GM19351 (cell line): ENCODE data around the gene ASF1A.

Experiments used
- ATAC-seq: cut with Tn5 transposase; IDR thresholded peaks from one replicate; pipeline ENCODE4 v1.9.1; 2021; ENCODE audit warnings: mild to moderate bottlenecking, moderate library complexity; ENCODE audit not compliant: unreplicated experiment

Gene ASF1A

DNA sequence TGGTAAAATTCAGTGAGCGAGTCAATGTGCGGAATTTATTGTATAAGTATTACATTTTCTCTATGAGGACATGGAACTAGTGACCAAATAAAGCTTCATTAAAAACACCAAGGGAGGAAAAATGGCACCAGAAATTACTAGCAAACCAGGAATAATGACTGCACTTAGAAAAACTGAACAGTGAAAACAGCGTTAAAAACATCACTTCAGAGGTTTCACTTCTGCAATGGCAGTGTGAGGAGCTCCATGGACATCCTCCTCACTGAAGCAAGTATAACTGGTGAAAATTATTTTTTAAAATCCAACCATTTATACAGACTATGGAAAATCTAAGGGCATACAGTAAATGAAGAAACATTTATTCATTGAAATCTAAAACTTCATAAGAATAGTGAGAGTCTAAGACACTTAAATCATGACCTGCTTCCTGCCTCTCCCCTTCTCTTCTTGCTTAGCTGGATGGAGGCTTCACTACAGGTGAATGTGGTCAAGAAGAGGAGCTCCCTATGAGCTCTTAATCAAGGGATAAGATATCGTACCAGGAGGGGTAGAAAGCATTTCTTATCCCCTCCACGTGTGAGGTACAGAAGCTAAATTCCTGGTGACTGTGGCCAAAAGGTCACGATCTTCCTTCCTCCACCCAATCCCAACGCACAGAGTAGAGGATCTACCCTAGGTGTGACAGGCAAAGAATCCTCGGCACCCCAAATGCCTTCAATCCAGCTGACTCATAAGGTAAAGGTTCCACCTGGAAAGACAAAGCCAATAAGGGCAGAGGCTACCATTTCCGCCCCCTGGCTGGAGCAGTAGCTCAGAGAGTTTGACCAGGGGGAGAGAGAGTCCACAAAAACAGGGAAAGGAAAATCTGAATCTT lies 12.3 kb upstream of the ASF1A start:
- ATAC-seq = peak; percentile 91

DNA sequence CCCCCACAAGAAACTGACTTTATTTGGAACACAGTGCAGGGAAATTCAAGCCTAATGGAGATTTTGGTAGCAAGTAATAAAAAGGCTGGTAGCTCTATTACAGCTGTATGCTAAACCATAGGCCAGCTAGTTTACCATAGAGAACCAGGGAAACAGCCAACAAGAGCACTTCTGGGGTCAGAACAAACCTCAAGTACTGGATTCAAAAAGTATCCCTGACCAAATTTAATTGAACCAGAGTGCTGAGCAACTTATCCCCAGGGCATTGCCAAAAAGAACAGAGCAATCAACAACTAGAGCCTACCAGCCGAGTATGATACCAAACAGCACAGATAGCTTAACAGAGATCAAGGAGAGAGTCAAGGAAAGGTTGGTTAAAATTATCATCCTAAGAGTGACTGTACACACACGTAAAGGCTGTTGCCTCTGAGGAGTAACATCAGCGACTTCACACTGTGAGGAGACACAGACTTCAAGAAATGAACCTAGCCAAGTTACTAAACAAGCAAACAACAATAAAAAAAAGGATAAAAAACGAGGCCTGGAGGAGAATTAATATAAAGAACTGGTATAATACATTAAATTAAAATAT lies 11.5 kb upstream of the ASF1A start:
- ATAC-seq = no peak

DNA sequence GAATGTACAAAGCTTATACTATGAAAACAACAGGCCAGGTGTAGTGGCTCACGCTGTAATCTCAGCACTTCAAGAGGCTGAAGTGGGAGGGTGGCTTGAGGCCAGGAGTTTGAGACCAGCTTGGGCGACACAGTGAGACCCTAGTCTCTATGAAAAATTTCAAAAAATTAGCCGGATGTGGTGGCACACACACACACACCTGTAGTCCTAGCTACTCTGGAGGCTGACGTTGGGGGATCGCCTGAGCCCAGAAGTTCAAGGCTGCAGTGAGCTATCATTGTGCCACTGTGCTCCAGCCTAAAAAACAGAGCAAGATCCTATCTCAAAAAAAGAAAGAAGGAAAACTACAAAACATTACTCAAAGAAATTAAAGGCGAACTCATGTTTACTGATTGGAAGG lies 7.3 kb upstream of the ASF1A start:
- ATAC-seq = no peak

DNA sequence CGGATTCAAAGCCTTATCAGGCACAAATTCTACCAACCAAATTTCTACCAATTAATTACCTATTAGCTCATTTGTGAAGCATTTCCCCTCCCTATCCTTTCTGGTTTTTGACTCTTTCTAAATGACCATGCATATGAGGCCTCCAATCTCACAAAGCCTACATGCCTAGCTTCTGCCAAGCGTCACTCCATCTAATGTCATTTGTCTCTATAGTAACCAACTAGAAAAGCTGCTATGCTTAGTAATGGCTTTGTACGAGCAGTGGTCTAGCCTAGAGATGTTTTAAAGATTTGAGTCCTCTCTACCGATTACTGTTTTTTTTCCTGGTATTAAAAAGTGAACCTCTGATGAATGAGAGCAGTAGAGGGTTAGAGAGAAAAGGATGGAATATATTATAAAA lies 4.8 kb upstream of the ASF1A start:
- no peak for ATAC-seq

DNA sequence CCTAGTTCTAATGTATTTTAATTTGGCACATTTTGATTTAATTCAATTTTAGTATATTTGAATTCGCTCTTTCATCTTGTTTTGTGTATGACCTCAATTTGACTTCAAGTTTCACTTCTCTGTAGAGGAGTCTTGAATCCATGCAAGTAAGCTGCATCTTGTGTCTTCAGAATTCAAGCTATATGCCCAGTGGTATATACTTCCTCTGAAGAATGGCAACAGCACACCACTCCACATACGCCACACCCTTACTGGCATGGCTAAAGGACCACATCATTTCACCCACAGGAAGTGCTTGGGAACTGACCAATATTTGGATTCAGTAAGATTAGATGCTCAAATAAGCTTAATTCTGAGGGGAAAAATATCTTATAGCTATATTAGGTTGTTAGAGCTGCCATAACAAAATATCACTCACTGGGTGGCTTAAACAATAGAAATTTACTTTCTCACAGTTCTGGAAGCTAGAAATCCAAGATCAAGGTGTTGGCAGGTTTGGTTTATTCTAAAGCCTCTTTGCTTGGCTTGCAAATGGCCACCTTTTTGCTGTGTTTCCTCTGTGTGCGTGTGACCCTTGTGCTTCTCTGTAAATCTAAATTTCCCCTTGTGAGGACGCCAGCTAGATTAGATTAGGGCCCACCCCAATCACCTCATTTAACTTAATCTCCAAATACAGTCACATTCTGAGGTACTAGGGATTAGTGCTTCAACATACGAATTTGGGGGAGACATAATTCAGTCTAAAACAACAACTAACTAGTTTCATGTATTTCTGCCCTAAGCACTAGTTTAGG lies 2.8 kb upstream of the ASF1A start:
- ATAC-seq = peak; percentile 24

DNA sequence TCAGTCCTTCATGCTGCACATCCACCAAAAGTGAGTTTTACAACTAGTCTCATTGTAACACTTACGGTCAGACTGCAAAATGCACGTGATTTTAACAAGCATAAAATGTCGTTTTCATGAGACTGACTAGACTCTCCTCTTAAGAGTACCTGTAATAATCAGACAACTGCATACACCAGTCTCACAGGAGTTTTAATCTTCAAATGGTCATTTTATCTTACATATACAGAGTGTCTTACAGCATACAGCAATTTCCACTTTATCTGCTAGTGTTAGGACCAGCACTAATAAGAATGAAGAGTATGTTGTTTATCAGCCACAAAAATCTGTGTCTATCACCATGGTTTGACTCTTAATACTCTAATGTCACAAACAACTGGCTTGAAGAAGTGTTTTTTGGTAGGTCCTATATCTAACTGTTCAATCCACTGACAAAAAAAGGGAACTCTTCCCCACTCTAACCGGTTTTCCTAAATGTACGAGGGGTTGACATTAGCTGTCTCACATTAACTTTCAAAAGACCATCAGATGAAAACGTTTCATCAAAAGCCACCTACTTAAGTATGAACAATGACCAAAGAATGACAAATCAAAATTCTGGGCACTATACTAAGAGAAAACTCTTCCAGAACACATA lies 1.5 kb upstream of the ASF1A start:
- ATAC-seq = no peak

DNA sequence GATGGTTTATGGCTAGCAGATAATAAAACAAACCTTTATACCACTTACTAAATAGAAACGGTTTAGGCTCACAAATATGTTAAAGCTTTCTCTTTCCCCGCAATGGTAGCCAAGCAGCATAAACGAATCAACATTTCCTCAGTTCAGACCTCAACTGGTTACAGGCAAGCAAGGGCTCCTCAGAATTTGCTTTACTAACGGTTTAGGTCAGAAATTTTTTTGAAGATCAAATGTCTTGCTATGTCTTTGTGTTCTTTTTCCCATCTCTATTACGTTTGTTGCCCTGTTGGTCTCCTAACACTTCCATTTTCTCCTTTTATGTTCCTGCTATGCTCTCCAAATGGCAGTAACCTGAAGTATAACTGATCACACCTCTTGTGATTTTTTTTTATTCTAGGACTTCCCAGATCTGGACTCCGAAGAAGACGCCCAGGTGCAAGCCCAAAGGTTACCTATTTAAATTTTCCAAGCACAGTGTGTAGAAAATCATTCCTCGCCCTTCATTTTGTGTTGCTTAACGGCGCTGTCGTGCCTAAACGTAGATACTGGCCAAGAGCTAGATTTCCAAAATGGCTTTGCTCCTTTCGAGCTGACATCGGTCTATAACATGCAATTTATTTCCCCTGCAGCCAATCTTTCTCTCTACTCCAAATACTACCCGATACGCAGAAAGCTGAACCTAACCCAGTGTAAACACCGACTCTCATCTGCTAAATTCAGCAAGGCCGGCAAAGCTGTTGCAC lies 717 bp upstream of the ASF1A start:
- ATAC-seq = peak; percentile 20

DNA sequence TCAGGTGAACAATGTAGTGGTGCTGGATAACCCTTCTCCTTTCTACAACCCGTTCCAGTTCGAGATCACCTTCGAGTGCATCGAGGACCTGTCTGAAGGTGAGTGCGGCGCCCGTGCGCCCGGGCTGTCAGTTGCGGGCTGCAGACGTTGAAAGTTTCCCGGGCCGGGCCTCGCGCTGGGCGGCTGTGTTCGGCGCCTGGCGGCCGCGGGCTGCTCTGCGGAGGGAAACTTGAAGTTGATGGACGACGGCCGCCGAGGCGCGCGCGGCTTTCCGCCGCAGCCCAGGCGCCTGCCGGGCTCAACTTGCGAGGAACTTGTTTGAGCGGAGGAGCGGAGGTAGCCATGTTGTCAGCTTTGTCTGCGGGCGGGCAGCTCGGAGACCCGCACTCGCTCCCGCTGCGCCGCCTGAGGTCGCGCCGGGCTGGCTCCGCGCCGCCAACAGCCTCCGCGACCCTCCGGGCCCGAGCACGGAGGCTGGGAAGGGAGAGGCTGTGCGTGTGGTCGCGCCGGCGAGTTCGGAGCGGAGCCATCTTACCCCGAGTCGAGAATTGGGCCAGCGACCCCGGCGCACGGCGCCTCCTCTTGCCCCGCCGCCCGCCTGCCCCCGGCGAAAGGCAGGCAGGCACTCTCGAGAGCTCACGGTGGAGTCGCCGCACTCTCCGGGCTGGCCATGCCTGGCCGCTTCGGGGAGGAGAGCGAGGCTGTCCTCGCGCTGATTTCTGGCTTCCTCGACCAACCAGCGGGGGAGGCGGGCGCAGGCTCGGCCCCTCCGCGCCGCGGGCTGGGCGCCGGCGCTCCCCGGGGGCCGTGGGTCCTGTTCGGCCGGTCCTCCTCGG lies 691 bp downstream of the ASF1A start:
- ATAC-seq = peak; percentile 30

DNA sequence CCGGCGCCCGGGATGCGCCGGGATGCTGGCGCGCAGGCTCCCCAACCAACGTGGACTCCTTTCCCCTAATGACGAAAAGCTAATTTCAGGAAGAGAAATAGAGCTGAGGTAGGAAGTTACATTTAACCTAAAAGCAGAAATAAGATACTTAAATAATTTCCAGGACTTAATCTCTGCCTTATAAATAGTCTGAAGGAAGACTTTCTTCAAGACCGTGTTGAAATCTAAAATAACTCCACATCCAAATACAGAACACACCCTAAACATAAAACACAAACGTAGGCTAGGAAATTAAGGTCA lies 1.3 kb downstream of the ASF1A start:
- no peak for ATAC-seq

DNA sequence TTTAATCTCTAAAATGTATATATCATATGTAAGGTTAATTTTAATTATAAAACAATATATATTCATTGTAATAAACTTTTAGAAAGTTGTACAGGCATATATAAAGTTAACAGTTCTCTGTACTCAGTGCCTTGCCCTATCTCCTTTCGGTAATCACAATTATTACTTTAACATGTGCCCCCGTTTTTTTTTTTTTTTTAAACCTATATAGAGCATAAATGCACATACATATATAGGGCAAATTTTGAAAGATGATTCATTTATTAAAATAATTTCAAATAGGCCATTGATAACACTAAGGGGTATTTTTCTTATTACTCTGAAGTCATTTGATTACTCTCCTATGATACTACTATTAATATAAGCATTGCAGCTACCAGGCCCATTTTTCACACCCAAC lies 1.9 kb downstream of the ASF1A start:
- ATAC-seq = no peak

DNA sequence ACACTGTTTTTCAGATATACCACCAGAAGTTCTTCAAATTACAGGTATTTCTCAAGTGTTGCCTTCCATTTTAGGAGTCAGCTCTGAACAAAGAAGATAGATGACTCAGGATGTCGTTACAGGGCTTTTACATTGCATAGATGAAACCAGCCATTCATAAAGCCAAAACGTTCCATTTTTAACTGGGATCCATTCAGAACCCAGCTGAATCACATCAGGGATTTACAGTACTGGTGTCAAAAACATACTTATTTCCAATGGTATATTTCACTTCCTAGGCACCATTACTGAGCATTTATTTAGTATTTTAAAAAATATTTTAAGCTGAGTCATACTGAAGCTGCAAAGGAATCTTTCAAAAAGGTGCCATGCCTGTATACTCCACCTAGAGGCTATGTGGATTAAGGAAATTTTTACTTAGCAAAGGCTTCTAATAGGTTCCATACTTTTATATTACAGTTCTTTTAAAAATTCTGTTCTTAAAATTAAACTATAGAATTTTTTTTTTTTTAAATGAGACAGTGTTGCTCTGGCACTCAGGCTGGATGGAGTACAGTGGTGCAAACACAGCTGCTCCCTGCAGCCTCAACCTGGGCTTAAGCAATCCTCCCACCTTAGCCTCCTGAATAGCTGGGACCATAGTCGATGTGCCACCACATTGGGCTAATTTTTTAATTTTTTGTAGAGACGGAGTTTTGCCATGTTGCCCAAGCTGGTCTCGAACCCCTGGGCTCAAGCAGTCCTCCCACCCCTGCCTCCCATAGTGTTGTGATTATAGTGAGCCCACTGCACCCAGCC lies 2.6 kb downstream of the ASF1A start:
- peak; percentile 25 for ATAC-seq

DNA sequence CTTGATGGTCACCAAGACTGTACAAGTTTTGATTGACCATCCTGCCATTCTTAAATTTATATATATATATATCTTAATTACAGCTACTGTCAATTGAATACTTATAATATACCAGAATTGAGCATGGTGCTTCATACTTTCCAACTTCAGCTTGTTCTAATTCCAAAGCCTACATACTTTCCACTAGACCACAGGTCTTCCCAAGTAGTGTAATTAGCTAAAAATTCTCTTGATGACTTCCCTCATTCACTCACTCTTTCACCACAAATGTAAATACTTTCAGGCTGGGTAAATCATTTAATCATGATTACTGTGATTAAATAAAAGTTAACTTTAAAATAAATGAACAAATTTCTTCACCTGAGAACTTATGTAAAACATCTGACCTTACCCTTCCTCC lies 3.4 kb downstream of the ASF1A start:
- no peak for ATAC-seq

DNA sequence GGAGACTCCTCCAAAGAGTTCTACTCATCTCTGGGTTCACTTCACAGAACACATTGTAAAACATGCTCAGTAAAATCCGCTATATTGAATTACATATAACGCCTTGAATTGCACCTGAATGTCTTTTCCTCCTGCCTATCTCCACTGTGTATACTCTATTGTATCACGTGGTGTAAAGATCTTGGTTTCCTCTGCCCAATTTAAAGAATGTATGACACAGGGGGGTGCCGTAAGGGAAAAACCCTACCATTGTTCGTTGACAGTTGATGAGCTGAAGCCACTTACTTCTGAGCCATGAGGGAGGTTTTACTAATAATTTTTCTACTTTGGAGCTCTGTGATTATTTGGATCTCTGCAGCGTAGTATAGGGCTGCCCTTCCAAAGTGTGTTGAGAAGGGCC lies 6.0 kb downstream of the ASF1A start:
- ATAC-seq = no peak

DNA sequence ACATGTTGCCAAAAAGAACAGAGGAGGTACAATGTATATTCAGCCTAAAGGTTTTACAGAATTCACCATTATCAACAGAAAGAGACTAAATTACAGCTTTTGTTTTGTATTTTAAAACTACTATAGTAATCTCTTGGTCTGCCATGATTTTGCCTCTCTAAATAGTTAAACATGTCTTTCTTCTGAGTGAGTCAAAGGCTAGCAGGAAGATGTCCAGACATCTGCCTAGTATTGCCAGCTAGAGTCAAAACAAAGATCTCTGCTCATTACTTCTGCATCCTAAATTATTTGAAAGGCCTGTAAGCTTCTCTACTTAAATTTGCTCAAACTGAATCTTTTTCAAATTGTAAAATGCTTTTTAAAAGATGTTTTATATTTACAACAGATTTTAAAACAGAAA lies 8.8 kb downstream of the ASF1A start:
- ATAC-seq = no peak

DNA sequence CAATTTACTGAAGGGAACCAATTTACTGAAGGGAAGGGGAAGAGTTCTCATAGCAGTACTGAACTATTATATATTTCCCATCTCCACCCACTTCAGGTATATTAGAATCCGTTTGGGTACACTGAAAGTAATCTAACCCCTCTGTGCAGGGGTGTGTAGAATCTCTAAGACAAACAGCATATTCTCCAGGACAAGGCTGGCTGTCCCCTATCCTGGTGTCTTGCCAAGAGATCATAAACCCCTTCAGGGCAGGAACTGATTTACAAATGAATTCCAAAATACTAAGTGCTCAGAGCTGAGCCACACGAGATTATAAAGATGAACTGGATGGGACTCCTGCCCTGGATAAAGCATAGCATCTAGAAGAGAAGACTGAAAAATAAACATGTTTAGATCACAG lies 9.2 kb downstream of the ASF1A start:
- no peak for ATAC-seq

DNA sequence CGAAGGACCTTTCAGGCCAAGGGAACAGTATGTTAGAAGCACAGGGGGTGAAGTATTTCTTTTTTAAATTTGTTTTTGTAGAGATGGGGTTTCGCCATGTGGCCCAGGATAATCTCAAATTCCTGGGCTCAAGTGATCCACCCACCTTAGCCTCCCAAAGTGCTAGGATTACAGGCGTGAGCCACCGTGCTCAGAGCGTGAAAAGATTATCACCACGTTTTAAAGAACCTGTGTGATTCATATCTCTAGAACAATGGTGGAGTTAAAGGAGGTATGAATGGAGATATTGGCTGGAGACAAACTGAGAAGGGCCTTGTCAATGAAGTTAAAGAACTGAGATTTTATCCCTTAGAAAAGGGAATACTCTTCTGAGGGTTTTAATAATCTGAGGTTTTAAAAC lies 9.7 kb downstream of the ASF1A start:
- ATAC-seq = no peak

DNA sequence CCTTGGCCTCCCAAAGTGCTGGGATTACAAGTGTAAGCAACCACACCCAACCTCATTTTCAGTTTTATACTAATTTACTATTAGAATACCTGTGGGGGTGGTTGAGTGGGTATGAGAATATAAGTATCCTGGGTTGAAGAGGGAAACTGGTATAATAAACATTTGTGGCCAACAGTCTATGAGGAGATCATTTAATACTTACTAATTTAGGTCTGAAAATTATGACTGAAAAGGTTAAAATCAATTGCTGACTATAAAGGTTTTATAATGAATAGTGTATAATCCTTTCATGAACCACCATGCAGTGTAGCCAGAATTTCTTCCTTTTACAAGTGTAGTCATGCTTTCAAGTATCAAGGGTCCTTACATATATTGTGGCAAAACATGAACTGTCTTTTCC lies 11.1 kb downstream of the ASF1A start:
- ATAC-seq = no peak

DNA sequence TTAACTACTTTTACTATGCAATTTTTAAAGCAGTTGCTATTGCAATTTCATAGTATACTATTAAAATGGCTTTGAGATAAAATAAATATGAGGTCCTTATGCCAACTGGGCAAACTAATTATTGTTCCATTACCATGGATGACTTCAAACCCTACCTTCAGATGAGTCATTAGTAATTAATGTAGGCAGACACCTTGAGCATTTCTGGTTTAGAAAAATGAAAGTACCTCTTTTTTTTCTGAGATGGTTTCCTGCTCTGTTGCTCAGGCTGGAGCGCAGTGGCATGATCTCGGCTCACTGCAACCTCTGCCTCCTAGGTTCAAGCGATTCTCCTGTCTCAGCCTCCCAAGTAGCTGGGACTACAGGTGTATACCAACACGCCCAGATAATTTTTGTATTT lies 11.9 kb downstream of the ASF1A start:
- no peak for ATAC-seq

DNA sequence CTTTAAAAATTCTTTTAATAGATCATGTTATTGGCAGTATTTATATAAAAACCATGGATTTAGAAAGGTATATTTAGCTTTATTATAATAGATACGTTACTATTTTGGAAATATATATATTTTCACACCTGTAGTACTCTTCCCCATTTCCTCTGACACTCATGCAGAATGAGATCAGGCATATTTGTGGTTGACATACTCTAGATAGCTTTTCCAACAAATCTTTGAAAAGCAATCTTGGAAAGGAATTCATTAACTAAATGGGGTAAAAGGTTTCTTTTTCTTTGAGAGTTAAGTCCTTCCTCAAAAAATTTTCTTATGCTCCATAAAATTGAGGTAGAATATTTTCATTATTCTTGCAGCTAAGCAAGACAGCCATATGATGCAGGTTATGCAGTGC lies 14.5 kb downstream of the ASF1A start:
- ATAC-seq = no peak
